ENCODE results near the gene TP53INP2. TPM values are rescaled to one million over a fixed set of nuclear protein-coding genes. Genes with fewer than 3 reads are reported as not detected.
A peak's percentile ranks its signal among the peaks of the same experiment; 100 is the strongest.

The TP53INP2 gene
- total and polyA plus RNA-seq, 2 of the 13 experiments (the other 11 are each of a cell fraction or from before 2014, with no cell fraction given), result 5.2 to 18.8 TPM

- TF ChIP-seq ATF3 (CRISPR knock-in tag; IDR thresholded peaks at IDR 0.05), result 0 out of 2 replicates have a peak, but pooled peaks have one; percentile 28
- 0 out of 2 replicates have a peak, but pooled peaks have one; percentile 9 for TF ChIP-seq ZNF567 (CRISPR knock-in tag; IDR thresholded peaks at IDR 0.05; ENCODE audit: borderline replicate concordance)
- peak; percentile 54; the same call in 1 of the 2 replicates for TF ChIP-seq RAD21 (CRISPR knock-in tag; IDR thresholded peaks at IDR 0.05)
- peak; percentile 59; the same call in 1 of the 2 replicates for TF ChIP-seq HIC2 (CRISPR knock-in tag; IDR thresholded peaks at IDR 0.05; ENCODE audit: low read depth)
- no peak for TF ChIP-seq RCOR2 (CRISPR knock-in tag; IDR thresholded peaks at IDR 0.05)
- TF ChIP-seq ZNF609 (CRISPR knock-in tag; IDR thresholded peaks at IDR 0.05; ENCODE audit: borderline replicate concordance), result no peak
- TF ChIP-seq PATZ1 (CRISPR knock-in tag; IDR thresholded peaks at IDR 0.05), result peak; percentile 16; the same call in 1 of the 2 replicates
- peak; percentile 37 for TF ChIP-seq POLR2G (IDR thresholded peaks at IDR 0.05; ENCODE audit: low read depth, low read length)
- TF ChIP-seq HMGXB4 (CRISPR knock-in tag; IDR thresholded peaks at IDR 0.05; ENCODE audit: borderline replicate concordance in 1 of 2, low read depth in 1 of 2), result peak; percentile 23 to 73; a peak in 2 of 4 replicates
- TF ChIP-seq FIP1L1 (IDR thresholded peaks at IDR 0.05; ENCODE audit: borderline replicate concordance, insufficient read depth, low read depth, low read length), result 0 out of 2 replicates have a peak, but pooled peaks have one; percentile 28
- TF ChIP-seq MXI1 (IDR thresholded peaks at IDR 0.05; ENCODE audit: borderline replicate concordance, low read depth, low read length), result no peak; the same call in 2 of the 3 replicates
- TF ChIP-seq NKX3-1 (CRISPR knock-in tag; IDR thresholded peaks at IDR 0.05), result no peak
- peak; percentile 7; the same call in 1 of the 2 replicates for TF ChIP-seq PHF21A (CRISPR knock-in tag; IDR thresholded peaks at IDR 0.05)
- peak in 1 of 2 experiments; percentile 10; a peak in 2 of 4 replicates for TF ChIP-seq POLR2A (IDR thresholded peaks at IDR 0.05; ENCODE audit: insufficient read depth in 1 of 2, low read depth in 2 of 2, low read length in 2 of 2)
These were observed 1.5 kb downstream of the TP53INP2 start (continued) for GRCh38 chr20:34705397-34706301.
